ENCODE measurements around the gene ODAD4. TPM values are rescaled to one million over a fixed set of nuclear protein-coding genes. Genes with fewer than 3 reads are reported as not detected.

Gene ODAD4
- total and polyA plus RNA-seq, 2 of the 4 experiments (the other 2 are of a cell fraction), result 0.38 to 0.54 TPM

- dilution Hi-C loops (cut with HindIII; ENCODE audit: low sequenced_read_pairs, unreplicated experiment), result no loop called here
- H3K4me2 ChIP-seq (ENCODE audit: low read depth, low read length), result no peak overlapping the region
Measured at GRCh38 chr17:41935641-41936040, 5.2 kb downstream of the ODAD4 start.

More at GRCh38 chr17:41935641-41936040, 5.2 kb downstream of the ODAD4 start:
- DNase-seq (no peak), ATAC-seq (ENCODE audit: low read depth) (no peak)
- POLR2A ChIA-PET (ENCODE audit: unreplicated experiment), result no interaction called here
- no peak overlapping the region for H2AK9ac ChIP-seq (replicated peaks; ENCODE audit: low read depth, low read length, poor library complexity)
- peaks cover 5% of the 10 kb centered on the region for H3K9me1 ChIP-seq (ENCODE audit: insufficient read depth, low read length)
- no peak overlapping the region for H3K23ac ChIP-seq (ENCODE audit: low read depth, low read length)
- H2BK5ac ChIP-seq (ENCODE audit: low read depth, low read length, poor library complexity, severe bottlenecking), result no peak overlapping the region
- peaks cover 3% of the 10 kb centered on the region for H3K36me3 ChIP-seq (ENCODE audit: control insufficient read depth, insufficient read depth, low read length)
- no peak overlapping the region for H4K8ac ChIP-seq (ENCODE audit: low read depth in 2 of 2, low read length in 2 of 2)
- WGBS, 2 experiments (ENCODE audit: extremely low coverage in 2 of 2, insufficient read length in 1 of 2), result 88% methylated on average over 3 of the region's 6 CpGs; no CpG with 5 or more reads in 1 of the 2 experiments
- no peak overlapping the region for H2BK20ac ChIP-seq (ENCODE audit: low read depth, low read length)
- no peak overlapping the region for H3K4me3 ChIP-seq (ENCODE audit: insufficient read depth, low read depth, low read length)
- no peaks in the 10 kb centered on the region for H3K9me3 ChIP-seq (ENCODE audit: control insufficient read depth, insufficient read depth, low read length)
- H4K5ac ChIP-seq (ENCODE audit: low read depth, low read length), result no peak overlapping the region
- TF ChIP-seq, protein P1, sequence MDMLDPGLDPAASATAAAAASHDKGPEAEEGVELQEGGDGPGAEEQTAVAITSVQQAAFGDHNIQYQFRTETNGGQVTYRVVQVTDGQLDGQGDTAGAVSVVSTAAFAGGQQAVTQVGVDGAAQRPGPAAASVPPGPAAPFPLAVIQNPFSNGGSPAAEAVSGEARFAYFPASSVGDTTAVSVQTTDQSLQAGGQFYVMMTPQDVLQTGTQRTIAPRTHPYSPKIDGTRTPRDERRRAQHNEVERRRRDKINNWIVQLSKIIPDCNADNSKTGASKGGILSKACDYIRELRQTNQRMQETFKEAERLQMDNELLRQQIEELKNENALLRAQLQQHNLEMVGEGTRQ (IDR thresholded peaks at IDR 0.05; ENCODE audit: low read depth, low read length), result no peak
- TF ChIP-seq NFE2L2 (IDR thresholded peaks at IDR 0.05; ENCODE audit: low read depth, low read length) (no peak), RFX5 (IDR thresholded peaks at IDR 0.05; ENCODE audit: low read depth, low read length) (no peak), RAD21 (IDR thresholded peaks at IDR 0.05; ENCODE audit: low read length) (no peak), BHLHE40 (IDR thresholded peaks at IDR 0.05; ENCODE audit: low read depth, low read length) (no peak), MAFK (IDR thresholded peaks at IDR 0.05; ENCODE audit: low read depth, low read length) (no peak), MXI1 (IDR thresholded peaks at IDR 0.05; ENCODE audit: borderline replicate concordance, low read depth, low read length) (no peak), CHD1 (IDR thresholded peaks at IDR 0.05; ENCODE audit: low read depth, low read length) (no peak), SMC3 (IDR thresholded peaks at IDR 0.05; ENCODE audit: low read depth, low read length) (no peak), FOS (IDR thresholded peaks at IDR 0.05; ENCODE audit: low read depth, low read length) (no peak), MAZ (IDR thresholded peaks at IDR 0.05; ENCODE audit: borderline replicate concordance, low read depth, low read length) (no peak), POLR2A (IDR thresholded peaks at IDR 0.05; ENCODE audit: low read depth, low read length) (no peak), CEBPB (IDR thresholded peaks at IDR 0.05; ENCODE audit: low read depth, low read length) (no peak), RCOR1 (IDR thresholded peaks at IDR 0.05; ENCODE audit: insufficient replicate concordance, low read length) (no peak)
- TF ChIP-seq, protein P2, sequence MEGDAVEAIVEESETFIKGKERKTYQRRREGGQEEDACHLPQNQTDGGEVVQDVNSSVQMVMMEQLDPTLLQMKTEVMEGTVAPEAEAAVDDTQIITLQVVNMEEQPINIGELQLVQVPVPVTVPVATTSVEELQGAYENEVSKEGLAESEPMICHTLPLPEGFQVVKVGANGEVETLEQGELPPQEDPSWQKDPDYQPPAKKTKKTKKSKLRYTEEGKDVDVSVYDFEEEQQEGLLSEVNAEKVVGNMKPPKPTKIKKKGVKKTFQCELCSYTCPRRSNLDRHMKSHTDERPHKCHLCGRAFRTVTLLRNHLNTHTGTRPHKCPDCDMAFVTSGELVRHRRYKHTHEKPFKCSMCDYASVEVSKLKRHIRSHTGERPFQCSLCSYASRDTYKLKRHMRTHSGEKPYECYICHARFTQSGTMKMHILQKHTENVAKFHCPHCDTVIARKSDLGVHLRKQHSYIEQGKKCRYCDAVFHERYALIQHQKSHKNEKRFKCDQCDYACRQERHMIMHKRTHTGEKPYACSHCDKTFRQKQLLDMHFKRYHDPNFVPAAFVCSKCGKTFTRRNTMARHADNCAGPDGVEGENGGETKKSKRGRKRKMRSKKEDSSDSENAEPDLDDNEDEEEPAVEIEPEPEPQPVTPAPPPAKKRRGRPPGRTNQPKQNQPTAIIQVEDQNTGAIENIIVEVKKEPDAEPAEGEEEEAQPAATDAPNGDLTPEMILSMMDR (conservative IDR thresholded peaks at IDR 0.05; ENCODE audit: low read depth, low read length), result no peak
- TF ChIP-seq, protein P3, sequence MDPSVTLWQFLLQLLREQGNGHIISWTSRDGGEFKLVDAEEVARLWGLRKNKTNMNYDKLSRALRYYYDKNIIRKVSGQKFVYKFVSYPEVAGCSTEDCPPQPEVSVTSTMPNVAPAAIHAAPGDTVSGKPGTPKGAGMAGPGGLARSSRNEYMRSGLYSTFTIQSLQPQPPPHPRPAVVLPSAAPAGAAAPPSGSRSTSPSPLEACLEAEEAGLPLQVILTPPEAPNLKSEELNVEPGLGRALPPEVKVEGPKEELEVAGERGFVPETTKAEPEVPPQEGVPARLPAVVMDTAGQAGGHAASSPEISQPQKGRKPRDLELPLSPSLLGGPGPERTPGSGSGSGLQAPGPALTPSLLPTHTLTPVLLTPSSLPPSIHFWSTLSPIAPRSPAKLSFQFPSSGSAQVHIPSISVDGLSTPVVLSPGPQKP (IDR thresholded peaks at IDR 0.05; ENCODE audit: borderline replicate concordance, low read depth, low read length), result no peak
- no peaks in the 10 kb centered on the region; the same call in 1 of the 2 replicates for H3K4me1 ChIP-seq (ENCODE audit: control insufficient read depth, insufficient read depth, low read length)
- BruUV-seq (replicated peaks), result no TSS peak
- no peaks in the 10 kb centered on the region for H4K20me1 ChIP-seq (ENCODE audit: insufficient read depth, low read length)
- H3K4ac ChIP-seq (ENCODE audit: low read depth, low read length), result no peak overlapping the region
- no peak overlapping the region for H2BK15ac ChIP-seq (ENCODE audit: low read depth, low read length)
- H3K14ac ChIP-seq (replicated peaks; ENCODE audit: low read depth, low read length), result no peak overlapping the region
- H4K91ac ChIP-seq (ENCODE audit: insufficient read depth, low read depth, low read length), result no peak overlapping the region
- CTCF ChIA-PET, result no interaction called here
- no peak overlapping the region for H3K9ac ChIP-seq (ENCODE audit: low read depth, low read length)
- in situ Hi-C loops (cut with MboI; ENCODE audit: low sequenced_read_pairs) (no loop called here), intact Hi-C loops (cut with micrococcal nuclease) (no loop called here)
- H3K18ac ChIP-seq (ENCODE audit: low read depth, low read length), result no peak overlapping the region
- no peak overlapping the region for H2AK5ac ChIP-seq (ENCODE audit: low read depth, low read length)
- H2BK120ac ChIP-seq (ENCODE audit: low read depth, low read length), result no peak overlapping the region
- H3K79me1 ChIP-seq (ENCODE audit: low read depth in 1 of 2, low read length in 2 of 2), result peaks cover 3 to 5% of the 10 kb centered on the region in 2 experiments; a peak in 1 of 4 replicates
- H2AFZ ChIP-seq (replicated peaks; ENCODE audit: low read length, poor library complexity), result no peak overlapping the region
- no peaks in the 10 kb centered on the region for H3K27me3 ChIP-seq (ENCODE audit: control insufficient read depth, insufficient read depth, low read length)
- H3K27ac ChIP-seq (ENCODE audit: insufficient read depth, low read length), result no peak overlapping the region
- H3K56ac ChIP-seq (ENCODE audit: extremely low read depth, insufficient read depth, low read length), result no peak overlapping the region
